Left lung (tissue), 10 donors: Measurements from ENCODE around the gene ANXA6. TPM values are rescaled to one million over a fixed set of nuclear protein-coding genes. Genes with fewer than 3 reads are reported as not detected.
A peak's percentile ranks its signal among the peaks of the same experiment; 100 is the strongest.

Experiments used
- ATAC-seq: fragments of 200-7000 bp; cut with Tn5 transposase; one replicate; pipeline ENCODE4 v1.9.1; 2020; ENCODE audit warnings: moderate library complexity
- DNase-seq, 4 donors: peaks; one replicate each; pipeline ENCODE4 v3.0.0-alpha.2; 2013 to 2020
- H3K27ac ChIP-seq, 2 donors: fragments of 200-600 bp; sonication (generic) in 1 of 2; one replicate each; pipeline versions ENCODE4 v1.5.0 to v1.8.0; 2020 to 2021
- H3K27me3 ChIP-seq, 2 donors: fragments of 200-600 bp; sonication (generic) in 1 of 2; one replicate each; pipeline versions ENCODE4 v1.5.0 to v1.8.0; 2020 to 2021
- H3K36me3 ChIP-seq, 2 donors: fragments of 200-600 bp; sonication (generic) in 1 of 2; one replicate each; pipeline versions ENCODE4 v1.5.0 to v1.8.0; 2020 to 2021
- H3K4me1 ChIP-seq, 2 donors: fragments of 200-600 bp; one replicate each; pipeline ENCODE4 v1.8.0; 2021
- H3K4me3 ChIP-seq, 2 donors: fragments of 200-600 bp; sonication (generic) in 1 of 2; one replicate each; pipeline versions ENCODE4 v1.5.0 to v1.8.0; 2020 to 2021; ENCODE audit warnings: mild to moderate bottlenecking in 1 of 2
- H3K9me3 ChIP-seq, 2 donors: fragments of 200-600 bp; sonication (generic) in 1 of 2; one replicate each; pipeline versions ENCODE4 v1.5.0 to v1.8.0; 2020 to 2021
- CTCF ChIP-seq, 2 donors: fragments of 200-600 bp; sonication (generic) in 1 of 2; IDR thresholded peaks; one replicate each; pipeline versions ENCODE4 v1.5.0 to v1.8.0; 2021; ENCODE audit warnings: antibody characterized with exemption in 2 of 2
- intact Hi-C, 2 donors: fragments of 100-400 bp; cut with DNase I; formaldehyde crosslinking; loops; one replicate each; pipeline versions ENCODE4 v1.11.2 to v1.14.2; 2022
- polyA plus RNA-seq, 6 donors: library from polyadenylated mRNA; unstranded; fragments of 120-200 nt; gene quantifications; one replicate each; pipeline ENCODE4 v1.2.1, GENCODE V29; 2013; ENCODE audit not compliant: insufficient read length in 6 of 6
- total RNA-seq, 2 donors: library from RNA; stranded (reverse); fragmentation: NEBNext Ultra II Directional; extraction: Animal tissue kit (Norgen Biotek cat#: 25700); gene quantifications; one replicate each; pipeline ENCODE4 v1.2.1, GENCODE V29; 2021
- donor health status: DM: no; HTN: yes; CAD: no.
- donor health status: DM: no; HTN: no; CAD: no.

Gene ANXA6
- total and polyA plus RNA-seq, 8 donors = 188 to 303 (median 291) TPM

GRCh38 chr5:151077967-151078366 is 79.6 kb downstream of the ANXA6 start:
- ATAC-seq (no peak), DNase-seq (no peak)
- peak overlapping the region in 1 of 2 donors; percentile 98 for H3K27ac ChIP-seq
- no peaks in the 10 kb centered on the region for H3K9me3 ChIP-seq
- H3K27me3 ChIP-seq = no peaks in the 10 kb centered on the region
- H3K4me1 ChIP-seq = peaks cover 38 to 86% of the 10 kb centered on the region in 2 donors
- peak overlapping the region in 1 of 2 donors; percentile 94 for H3K4me3 ChIP-seq
- H3K36me3 ChIP-seq = peaks cover 0 to 31% of the 10 kb centered on the region in 2 donors
- intact Hi-C loops = no loop called here
- TF ChIP-seq CTCF (IDR thresholded peaks at IDR 0.05) = no peak

GRCh38 chr5:151077419-151077818 is 80.2 kb downstream of the ANXA6 start:
- Histone ChIP-seq H3K36me3 (peaks cover 0 to 34% of the 10 kb centered on the region in 2 donors), H3K9me3 (no peaks in the 10 kb centered on the region), H3K4me1 (peaks cover 39 to 85% of the 10 kb centered on the region in 2 donors), H3K27me3 (no peaks in the 10 kb centered on the region), H3K4me3 (no peak overlapping the region), H3K27ac (no peak overlapping the region)
- ATAC-seq (no peak), DNase-seq (no peak)
- intact Hi-C loops = no loop called here
- TF ChIP-seq CTCF (IDR thresholded peaks at IDR 0.05) = no peak

- intact Hi-C loops = no loop called here
- Histone ChIP-seq H3K4me3 (no peak overlapping the region), H3K27ac (peak overlapping the region in 1 of 2 donors; percentile 63), H3K4me1 (peaks cover 36 to 85% of the 10 kb centered on the region in 2 donors), H3K9me3 (no peaks in the 10 kb centered on the region), H3K27me3 (no peaks in the 10 kb centered on the region), H3K36me3 (peaks cover 0 to 38% of the 10 kb centered on the region in 2 donors)
- ATAC-seq = no peak
- DNase-seq = no peak
- no peak for TF ChIP-seq CTCF (IDR thresholded peaks at IDR 0.05)
Observed at GRCh38 chr5:151076616-151077015, 81.0 kb downstream of the ANXA6 start.

GRCh38 chr5:151075698-151076331 is 81.8 kb downstream of the ANXA6 start:
- H3K36me3 ChIP-seq = peaks cover 0 to 43% of the 10 kb centered on the region in 2 donors
- TF ChIP-seq CTCF (IDR thresholded peaks at IDR 0.05) = no peak
- H3K27me3 ChIP-seq = no peaks in the 10 kb centered on the region
- no peak overlapping the region for H3K4me3 ChIP-seq
- ATAC-seq (peak; percentile 89), DNase-seq (peak in 2 of 4 donors; percentile 83 to 85)
- H3K27ac ChIP-seq = peak overlapping the region; percentile 45 to 63
- H3K9me3 ChIP-seq = no peaks in the 10 kb centered on the region
- peaks cover 36 to 88% of the 10 kb centered on the region in 2 donors for H3K4me1 ChIP-seq
- intact Hi-C loops = no loop called here

GRCh38 chr5:151074557-151074956 is 83.0 kb downstream of the ANXA6 start:
- H3K36me3 ChIP-seq = peaks cover 0 to 50% of the 10 kb centered on the region in 2 donors
- DNase-seq = no peak
- no peak for ATAC-seq
- no peak overlapping the region for H3K4me3 ChIP-seq
- no peaks in the 10 kb centered on the region for H3K27me3 ChIP-seq
- intact Hi-C loops = no loop called here
- H3K4me1 ChIP-seq = peaks cover 31 to 93% of the 10 kb centered on the region in 2 donors
- no peak for TF ChIP-seq CTCF (IDR thresholded peaks at IDR 0.05)
- peak overlapping the region in 1 of 2 donors; percentile 63 for H3K27ac ChIP-seq
- no peaks in the 10 kb centered on the region for H3K9me3 ChIP-seq
